Measurements from ENCODE around the gene C3AR1. TPM values are rescaled to one million over a fixed set of nuclear protein-coding genes. Genes with fewer than 3 reads are reported as not detected.
"Not testable (repeated sequence)": the region's sequence is repeated elsewhere in the genome, so short reads cannot be mapped to it uniquely, and the experiment has no call there.

Gene C3AR1
- total RNA-seq, 1 donor from 2014 or later, result not detected

- peak overlapping the region; percentile 31 for H3K27ac Mint-ChIP-seq (ENCODE audit: unreplicated experiment)
- no peaks in the 10 kb centered on the region for H3K36me3 Mint-ChIP-seq (ENCODE audit: low read depth)
- no peaks in the 10 kb centered on the region for H3K27me3 Mint-ChIP-seq (ENCODE audit: low read depth)
- TF ChIP-seq CTCF (conservative IDR thresholded peaks at IDR 0.05), result peak; percentile 8
- DNase-seq (ENCODE audit: low read depth, low spot score), result no peak
- H3K9me3 Mint-ChIP-seq, result no peaks in the 10 kb centered on the region
- peak overlapping the region; percentile 94 for H3K4me3 Mint-ChIP-seq
- H3K4me1 Mint-ChIP-seq, result peaks cover 53% of the 10 kb centered on the region
These were observed 32.8 kb downstream of the C3AR1 start for GRCh38 chr12:8033153-8034044.

GRCh38 chr12:8032242-8033152, 33.7 kb downstream of the C3AR1 start, which contains the start of gene FOXJ2:
TSS of gene FOXJ2 (plus strand) at chr12:8032716. CDS start at chr12:8039833, 7,117 bp downstream.
- peaks cover 47% of the 10 kb centered on the region for H3K4me1 Mint-ChIP-seq
- no peaks in the 10 kb centered on the region for H3K36me3 Mint-ChIP-seq (ENCODE audit: low read depth)
- peak within 1 kb of the TSS; percentile 94 for H3K4me3 Mint-ChIP-seq
- TF ChIP-seq CTCF (conservative IDR thresholded peaks at IDR 0.05), result peak; percentile 41
- H3K27ac Mint-ChIP-seq (ENCODE audit: unreplicated experiment), result peak within 1 kb of the TSS; percentile 31
- peak; percentile 62 for DNase-seq (ENCODE audit: low read depth, low spot score)
- H3K27me3 Mint-ChIP-seq (ENCODE audit: low read depth), result no peaks in the 10 kb centered on the region
- H3K9me3 Mint-ChIP-seq, result no peaks in the 10 kb centered on the region

- Mint-ChIP-seq H3K27ac (ENCODE audit: unreplicated experiment) (no peak overlapping the region), H3K27me3 (ENCODE audit: low read depth) (no peaks in the 10 kb centered on the region), H3K4me1 (peaks cover 45% of the 10 kb centered on the region), H3K4me3 (peak overlapping the region; percentile 79), H3K36me3 (ENCODE audit: low read depth) (no peaks in the 10 kb centered on the region), H3K9me3 (no peaks in the 10 kb centered on the region)
- no peak for DNase-seq (ENCODE audit: low read depth, low spot score)
- TF ChIP-seq CTCF (conservative IDR thresholded peaks at IDR 0.05), result no peak
These were observed 34.3 kb downstream of the C3AR1 start for GRCh38 chr12:8031872-8032241.

GRCh38 chr12:8031017-8031416, 35.1 kb downstream of the C3AR1 start:
- not testable (repeated sequence) for H3K27me3 Mint-ChIP-seq (ENCODE audit: low read depth); H3K27ac Mint-ChIP-seq (ENCODE audit: unreplicated experiment); DNase-seq (ENCODE audit: low read depth, low spot score); H3K9me3 Mint-ChIP-seq; H3K36me3 Mint-ChIP-seq (ENCODE audit: low read depth)
- H3K4me3 Mint-ChIP-seq, result peak overlapping the region; percentile 83
- peaks cover 48% of the 10 kb centered on the region for H3K4me1 Mint-ChIP-seq

GRCh38 chr12:8030189-8030588, 36.0 kb downstream of the C3AR1 start:
- Mint-ChIP-seq H3K36me3 (ENCODE audit: low read depth) (no peaks in the 10 kb centered on the region), H3K4me1 (peaks cover 43% of the 10 kb centered on the region), H3K27me3 (ENCODE audit: low read depth) (peaks cover 2% of the 10 kb centered on the region), H3K27ac (ENCODE audit: unreplicated experiment) (no peak overlapping the region), H3K9me3 (no peaks in the 10 kb centered on the region), H3K4me3 (peak overlapping the region; percentile 27)
- TF ChIP-seq CTCF (conservative IDR thresholded peaks at IDR 0.05), result no peak
- DNase-seq (ENCODE audit: low read depth, low spot score), result no peak

Measured in neural crest cell (in vitro differentiated cells).